Effector CD4-positive, alpha-beta T cell (primary cell): ENCODE results near the gene CCN2.
"Not testable (repeated sequence)": the region's sequence is repeated elsewhere in the genome, so short reads cannot be mapped to it uniquely, and the experiment has no call there.

Source experiments
- DNase-seq: peaks from one replicate; pipeline ENCODE4 v3.0.0-alpha.2; 2020

CCN2 gene

DNA sequence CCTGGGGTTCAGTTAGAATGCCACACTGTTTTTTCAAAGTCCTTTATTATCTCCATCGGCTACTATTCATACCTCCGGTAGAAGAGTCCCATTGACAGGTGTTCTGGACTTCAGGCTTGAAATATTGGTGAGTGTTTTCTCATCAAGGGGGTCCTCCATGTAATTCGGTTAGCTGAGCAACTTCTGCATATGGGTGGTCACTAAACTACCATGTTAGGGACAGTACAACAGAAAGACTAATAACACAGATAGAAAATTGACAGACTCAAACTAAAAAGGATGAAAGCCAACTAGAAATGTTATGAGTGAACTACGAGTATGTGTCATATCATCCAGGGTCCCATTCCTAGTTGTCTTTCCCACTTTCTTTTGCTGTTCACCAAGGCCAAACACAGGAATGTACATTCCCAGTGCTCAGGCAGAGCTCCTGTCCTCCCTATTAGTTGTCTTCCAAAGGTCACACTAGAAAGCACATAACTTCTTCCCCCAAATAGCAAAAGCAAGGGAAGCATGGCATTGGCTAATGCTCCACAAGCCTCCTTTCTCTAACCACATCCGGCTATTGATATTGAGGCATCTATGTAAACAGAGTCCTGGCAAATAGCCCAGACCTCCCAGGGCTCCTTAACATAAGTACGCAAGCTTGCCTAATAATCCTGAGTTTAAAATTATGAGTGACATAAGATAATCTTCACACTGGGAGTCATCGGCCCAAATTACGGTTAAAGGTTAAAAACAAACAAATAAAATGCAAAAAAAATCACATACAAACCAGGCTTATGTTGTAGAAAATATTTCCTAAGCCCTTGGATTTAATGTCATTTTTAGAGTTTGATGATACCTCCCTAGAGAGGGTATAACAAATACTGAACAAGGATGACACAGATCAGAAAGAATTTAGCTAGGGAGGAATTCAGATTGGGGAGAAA lies 13.2 kb downstream of the CCN2 start:
- no peak for DNase-seq

DNA sequence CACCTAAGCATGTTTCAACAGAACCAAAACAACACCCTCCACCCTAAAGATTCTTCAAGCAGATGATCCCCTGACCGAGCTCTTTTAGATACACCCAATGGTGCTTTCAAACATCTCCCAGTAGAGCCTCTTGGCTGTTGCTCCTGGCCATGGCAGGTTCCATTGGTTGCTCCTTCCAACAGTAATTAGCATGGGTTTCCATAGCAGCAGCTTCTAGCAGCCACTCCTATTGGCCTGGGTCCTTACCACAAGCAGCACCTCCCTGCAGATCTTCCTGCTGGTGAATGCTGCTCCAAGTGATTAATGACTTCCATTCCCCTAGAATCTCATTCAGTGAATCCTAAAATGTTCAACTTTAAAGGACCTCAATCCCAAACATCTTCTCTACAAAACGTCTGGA lies 13.9 kb downstream of the CCN2 start:
- no peak for DNase-seq

DNA sequence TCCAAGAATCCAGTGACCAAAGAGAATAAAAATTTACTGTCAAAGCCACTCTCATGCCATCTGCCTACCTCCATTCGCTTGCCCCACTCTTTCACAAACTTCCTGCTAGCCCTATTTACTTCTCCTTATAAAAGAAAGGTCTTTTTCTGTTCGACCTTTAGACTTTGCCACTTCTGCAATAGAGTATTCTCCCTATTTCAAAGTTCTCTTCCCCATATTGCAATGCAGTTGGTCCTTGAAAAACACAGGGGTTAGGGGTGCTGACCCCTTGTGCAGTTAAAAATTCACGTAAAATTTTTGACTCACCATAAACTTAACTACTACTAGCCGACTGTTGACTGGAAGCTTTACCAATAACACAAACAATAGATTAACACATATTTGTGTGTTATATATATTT lies 15.0 kb downstream of the CCN2 start:
- no peak for DNase-seq

GRCh38 chr6:131931063-131931750 lies 20.0 kb downstream of the CCN2 start:
- DNase-seq, result no peak

DNA sequence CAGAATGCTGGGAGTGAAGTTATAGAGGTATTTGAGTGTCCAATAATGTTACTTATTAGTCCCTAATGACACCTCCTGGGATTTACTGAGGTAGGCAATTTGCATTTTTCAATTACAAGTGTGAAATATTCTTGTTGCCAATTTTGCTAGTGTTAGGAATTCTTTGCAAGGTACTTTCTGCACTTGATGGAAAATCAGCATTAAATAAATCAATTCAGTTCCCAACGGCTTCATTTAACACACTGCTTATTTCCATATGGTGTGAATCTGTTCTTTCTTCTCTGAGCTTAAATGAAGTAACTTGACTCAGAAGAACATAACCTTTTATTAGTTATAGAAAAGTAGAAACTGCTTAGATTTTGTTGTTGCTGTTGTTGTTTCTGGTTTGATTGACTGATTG lies 21.2 kb downstream of the CCN2 start:
- DNase-seq, result no peak

- no peak for DNase-seq
These were observed 21.9 kb downstream of the CCN2 start for GRCh38 chr6:131929264-131929663.

- DNase-seq, result no peak
These were observed 26.2 kb downstream of the CCN2 start for GRCh38 chr6:131924881-131925474.

DNA sequence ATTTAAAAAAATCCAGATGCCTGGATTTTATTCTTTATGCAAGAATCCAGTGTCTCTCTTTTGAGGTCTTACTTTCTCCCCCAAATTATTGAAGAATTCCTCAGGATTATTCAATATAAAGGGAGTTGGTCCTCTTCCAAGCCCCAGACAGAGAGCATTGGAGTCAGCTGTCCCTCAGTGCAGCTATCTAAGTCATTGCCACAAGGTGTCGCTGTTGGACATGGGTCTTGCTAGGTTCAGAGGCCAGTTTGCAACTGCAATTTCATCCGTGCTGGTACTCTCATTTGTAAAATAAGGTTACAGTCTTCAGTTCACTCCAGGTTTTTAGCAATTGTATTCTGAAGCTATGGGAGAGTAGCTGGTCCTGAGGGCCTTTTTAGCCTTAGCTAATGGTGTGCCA lies 27.8 kb downstream of the CCN2 start:
- no peak for DNase-seq

- no peak for DNase-seq
These were observed 30.5 kb downstream of the CCN2 start for GRCh38 chr6:131920656-131921055.

GRCh38 chr6:131918650-131919355 lies 32.4 kb downstream of the CCN2 start:
- no peak for DNase-seq

DNA sequence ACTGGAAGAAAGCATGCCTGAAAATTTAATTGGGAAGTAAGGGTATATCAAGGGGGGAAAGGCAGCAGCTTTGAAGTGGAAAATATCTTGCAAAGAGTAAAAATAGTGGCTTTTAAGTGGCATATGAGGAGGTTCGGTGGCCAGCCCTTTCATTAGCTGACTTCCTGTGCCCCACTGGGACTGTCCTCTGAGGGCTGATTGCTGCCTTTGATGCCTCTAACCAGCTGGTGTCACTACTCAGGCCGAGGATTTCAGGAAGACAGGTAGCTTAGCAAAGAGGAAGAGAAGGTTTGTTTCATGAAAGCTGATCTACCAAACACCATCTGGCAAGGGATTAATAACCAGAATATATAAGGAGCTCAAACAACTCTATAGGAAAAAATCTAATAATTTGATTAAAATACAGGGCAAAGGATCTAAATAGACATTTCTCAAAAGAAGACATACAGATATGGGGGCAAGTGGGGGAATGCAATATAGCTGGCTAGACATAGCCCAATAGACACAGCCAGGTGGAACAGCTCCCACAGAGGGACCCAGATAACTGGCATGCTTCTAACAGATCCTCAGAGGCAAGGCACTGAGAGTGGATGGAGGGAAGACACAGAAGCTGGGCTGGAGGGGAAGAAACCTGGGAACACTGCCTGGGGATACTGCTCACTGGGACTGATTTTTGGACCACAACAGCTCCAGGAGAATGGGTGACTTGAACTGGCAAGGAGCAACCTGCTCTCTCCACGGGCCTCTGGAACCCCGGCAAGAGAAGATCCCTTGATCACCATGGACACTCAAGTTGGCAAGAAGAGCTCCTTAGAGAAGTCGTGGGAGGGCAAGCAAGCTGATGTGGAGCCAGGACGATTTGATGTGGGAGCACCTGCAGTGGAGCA lies 33.2 kb downstream of the CCN2 start:
- no peak for DNase-seq

GRCh38 chr6:131917318-131917717 lies 33.9 kb downstream of the CCN2 start:
- no peak for DNase-seq

DNA sequence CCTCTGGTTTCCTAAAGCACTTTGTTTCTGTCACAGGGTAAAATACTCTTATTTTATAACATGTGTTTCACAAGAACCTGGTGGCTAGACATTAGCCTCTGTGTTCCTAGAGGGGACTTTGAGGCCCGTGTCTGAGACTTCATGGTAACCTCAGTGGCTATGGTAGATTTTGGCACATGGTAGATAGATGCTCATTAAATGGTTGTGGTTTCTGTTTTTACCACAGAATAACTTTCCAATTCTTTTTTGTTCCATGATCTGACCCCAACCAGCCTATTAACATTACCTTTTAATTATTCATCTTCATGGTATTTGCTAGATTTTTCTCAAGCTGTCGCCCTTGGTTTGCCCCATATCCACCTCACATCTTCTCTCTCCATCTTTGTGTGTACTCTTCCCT lies 34.3 kb downstream of the CCN2 start:
- no peak for DNase-seq

- DNase-seq, result not testable (repeated sequence)
These were observed 34.9 kb downstream of the CCN2 start for GRCh38 chr6:131916091-131916796.

GRCh38 chr6:131914967-131915751 lies 36.0 kb downstream of the CCN2 start:
- peak; percentile 27 for DNase-seq

DNA sequence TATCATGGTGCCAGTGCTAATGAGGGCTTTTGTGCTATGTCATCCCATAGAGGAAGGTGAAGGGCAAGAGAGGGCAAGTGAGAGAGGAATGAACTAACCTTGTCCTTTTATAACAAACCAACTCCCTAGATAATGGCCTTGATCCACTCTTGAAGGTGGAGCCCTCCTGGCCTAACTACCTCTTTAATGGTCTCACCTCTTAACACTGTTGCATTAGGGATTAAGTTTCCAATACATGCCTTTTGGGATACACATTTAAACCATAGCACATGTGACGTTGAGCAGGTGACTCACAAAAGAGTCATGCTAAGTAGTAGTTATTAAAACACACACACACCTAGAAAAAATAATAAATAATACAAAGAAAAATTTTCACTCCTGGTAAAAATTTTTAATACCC lies 36.9 kb downstream of the CCN2 start:
- DNase-seq, result no peak

GRCh38 chr6:131911951-131912350 lies 39.2 kb downstream of the CCN2 start:
- DNase-seq, result no peak

DNA sequence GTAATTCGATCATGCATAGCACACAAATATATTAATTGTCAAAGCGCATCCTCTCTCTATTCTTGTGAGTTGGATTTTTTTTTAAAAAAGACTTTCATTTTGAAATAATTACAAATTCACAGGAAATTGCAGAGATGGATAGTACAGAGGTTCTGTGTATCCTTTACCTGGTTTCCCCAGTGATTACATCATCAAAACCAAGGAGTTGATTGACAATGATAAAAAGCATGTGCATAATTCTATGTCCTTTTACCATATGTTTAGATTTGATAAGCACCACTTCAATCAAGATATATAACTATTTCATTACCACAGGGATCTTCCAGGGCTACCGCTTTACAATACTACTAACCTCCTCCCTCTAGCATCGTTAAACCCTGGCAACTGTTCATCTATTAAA lies 40.2 kb downstream of the CCN2 start:
- DNase-seq, result no peak

- no peak for DNase-seq
These were observed 41.0 kb downstream of the CCN2 start for GRCh38 chr6:131910219-131910589.

GRCh38 chr6:131909408-131910218 lies 41.6 kb downstream of the CCN2 start:
- peak; percentile 63 for DNase-seq
